ENCODE data around the gene NNT.
A peak's percentile ranks its signal among the peaks of the same experiment; 100 is the strongest.

Gene NNT

DNA sequence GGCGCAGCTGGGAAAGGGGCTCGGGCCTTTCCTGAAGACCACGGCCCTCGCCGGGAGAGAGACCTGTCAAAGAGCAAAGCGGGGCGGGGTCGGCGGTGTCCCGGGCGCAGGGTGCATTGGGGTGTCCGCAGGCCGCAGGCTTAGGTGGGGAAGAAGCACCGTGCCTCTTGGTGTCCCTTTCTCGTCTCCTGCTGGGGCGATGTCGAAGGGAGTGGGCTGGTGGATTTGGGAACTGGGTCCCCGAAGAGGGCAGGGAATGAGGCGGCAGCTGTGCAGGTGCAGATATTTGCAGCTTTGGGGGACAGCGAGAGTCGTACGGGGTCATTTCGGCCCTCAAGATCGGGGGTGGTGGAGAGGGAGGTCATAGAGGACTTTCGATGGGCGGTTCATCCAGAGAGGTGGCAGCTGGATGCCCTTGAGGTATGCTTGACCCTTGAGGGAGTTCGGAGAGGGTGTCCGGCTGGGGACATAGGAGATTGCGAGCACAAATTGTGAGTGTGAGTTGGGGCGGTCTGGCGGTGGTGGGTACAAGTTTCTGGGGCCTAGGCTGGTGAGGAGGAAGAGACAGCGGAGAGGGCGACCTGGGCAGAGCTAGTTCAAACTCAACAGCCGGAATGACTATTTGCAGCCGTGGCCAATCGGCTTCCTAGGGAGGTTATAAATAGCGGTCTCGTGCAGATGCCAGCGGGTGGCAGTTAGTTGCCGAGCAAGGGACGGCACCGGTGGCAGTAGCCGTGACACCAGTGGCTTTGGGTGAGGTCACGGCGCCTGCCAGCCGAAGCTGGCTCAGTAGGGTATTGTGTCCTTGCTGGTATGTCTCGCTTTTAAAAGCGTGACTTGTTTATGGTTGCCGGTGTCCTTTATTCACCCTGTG, 601 bp downstream of the NNT start:
- Histone ChIP-seq H3K4me3 (ENCODE audit: low read depth in 1 of 5, low read length in 5 of 5) (peak overlapping the region; percentile 72 to 100 (median 92)), H3K27ac (ENCODE audit: low read depth, low read length) (peak overlapping the region; percentile 87), H3K4me1 (ENCODE audit: control insufficient read depth in 5 of 5, insufficient read depth in 5 of 5, low read length in 5 of 5) (peaks cover 0 to 42% (median 32%) of the 10 kb centered on the region in 5 donors)

DNA sequence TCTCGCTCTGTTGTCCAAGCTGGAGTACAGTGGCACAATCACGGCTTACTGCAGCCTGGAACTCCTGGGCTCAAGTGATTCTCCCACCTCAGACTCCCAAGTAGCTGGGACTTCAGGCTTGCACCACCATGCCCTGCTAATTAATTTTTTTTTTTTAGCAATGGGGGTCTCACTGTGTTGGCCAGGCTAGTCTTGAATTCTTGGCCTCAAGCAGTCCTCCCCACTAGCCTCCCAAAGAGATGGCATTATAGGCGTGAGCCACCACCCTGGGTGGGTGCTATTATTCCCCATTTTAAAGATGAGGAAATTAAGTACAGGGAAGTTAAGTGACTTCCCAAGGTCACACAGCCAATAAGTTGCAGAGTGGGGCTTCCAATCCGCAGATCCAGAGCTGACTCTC, 1.7 kb downstream of the NNT start:
- Histone ChIP-seq H3K4me3 (ENCODE audit: low read depth in 1 of 5, low read length in 5 of 5) (peak overlapping the region in 1 of 5 donors; percentile 99), H3K27ac (ENCODE audit: low read depth, low read length) (no peak overlapping the region), H3K36me3 (ENCODE audit: control insufficient read depth in 5 of 5, insufficient read depth in 5 of 5, low read length in 5 of 5) (peaks cover 6 to 10% (median 8%) of the 10 kb centered on the region in 5 donors), H3K4me1 (ENCODE audit: control insufficient read depth in 5 of 5, insufficient read depth in 5 of 5, low read length in 5 of 5) (peaks cover 0 to 42% (median 32%) of the 10 kb centered on the region in 5 donors), H3K9me3 (ENCODE audit: control insufficient read depth in 5 of 5, low read length in 5 of 5) (no peaks in the 10 kb centered on the region), H3K27me3 (ENCODE audit: control insufficient read depth in 5 of 5, insufficient read depth in 4 of 5, low read length in 5 of 5) (no peaks in the 10 kb centered on the region), H3K9ac (ENCODE audit: low read length in 5 of 5) (no peak overlapping the region)

More for the DNA sequence above, 601 bp downstream of the NNT start:
- peak overlapping the region; percentile 83 to 97 (median 94) for H3K9ac ChIP-seq (ENCODE audit: low read length in 5 of 5)
- H3K36me3 ChIP-seq (ENCODE audit: control insufficient read depth in 5 of 5, insufficient read depth in 5 of 5, low read length in 5 of 5): peaks cover 0 to 3% (median 0%) of the 10 kb centered on the region in 5 donors
- H3K9me3 ChIP-seq (ENCODE audit: control insufficient read depth in 5 of 5, low read length in 5 of 5): no peaks in the 10 kb centered on the region
- no peaks in the 10 kb centered on the region for H3K27me3 ChIP-seq (ENCODE audit: control insufficient read depth in 5 of 5, insufficient read depth in 4 of 5, low read length in 5 of 5)

DNA sequence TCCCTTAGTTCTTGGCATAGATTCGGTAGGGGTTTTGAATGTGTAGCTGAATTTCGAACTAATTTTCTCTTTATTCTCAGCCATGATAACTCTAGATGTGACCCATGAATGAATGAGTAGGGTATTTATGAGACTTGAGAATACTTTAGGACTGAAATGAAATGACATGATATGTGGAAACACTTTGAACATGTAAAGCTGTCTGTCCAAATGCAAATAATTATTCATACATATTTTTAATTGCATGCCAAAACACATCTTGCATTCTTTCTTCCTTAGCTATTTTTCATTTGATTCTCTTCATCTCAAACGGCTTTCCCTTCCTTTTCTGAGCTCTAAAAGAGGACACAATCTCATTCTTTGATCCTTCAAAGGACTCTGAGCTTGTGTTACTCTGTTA, 3.4 kb downstream of the NNT start:
- H3K4me3 ChIP-seq (ENCODE audit: low read depth in 1 of 5, low read length in 5 of 5): no peak overlapping the region
- H3K27ac ChIP-seq (ENCODE audit: low read depth, low read length): no peak overlapping the region
- H3K27me3 ChIP-seq (ENCODE audit: control insufficient read depth in 5 of 5, insufficient read depth in 4 of 5, low read length in 5 of 5): no peaks in the 10 kb centered on the region
- peaks cover 0 to 41% (median 32%) of the 10 kb centered on the region in 5 donors for H3K4me1 ChIP-seq (ENCODE audit: control insufficient read depth in 5 of 5, insufficient read depth in 5 of 5, low read length in 5 of 5)
- H3K36me3 ChIP-seq (ENCODE audit: control insufficient read depth in 5 of 5, insufficient read depth in 5 of 5, low read length in 5 of 5): peaks cover 13 to 22% (median 20%) of the 10 kb centered on the region in 5 donors
- no peaks in the 10 kb centered on the region for H3K9me3 ChIP-seq (ENCODE audit: control insufficient read depth in 5 of 5, low read length in 5 of 5)
- no peak overlapping the region for H3K9ac ChIP-seq (ENCODE audit: low read length in 5 of 5)

DNA sequence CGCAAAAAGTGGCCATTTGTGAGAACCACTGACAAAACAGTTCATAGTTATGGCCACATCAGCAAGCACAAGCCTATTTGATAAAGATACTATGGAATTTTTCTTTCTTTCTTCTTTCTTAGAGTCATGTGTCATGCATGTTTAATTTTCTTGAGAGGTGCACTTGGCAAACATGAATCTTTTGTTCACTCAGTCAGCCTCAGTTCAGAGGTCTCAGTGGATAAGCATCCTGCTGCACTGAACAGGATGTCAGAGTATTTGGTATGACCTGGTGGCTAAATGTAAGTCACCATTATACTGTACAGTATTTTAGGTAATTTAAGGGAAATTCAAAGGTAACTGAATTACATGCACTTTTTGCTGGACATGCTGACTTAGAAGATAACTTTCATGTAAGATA, 5.4 kb downstream of the NNT start:
- H3K4me1 ChIP-seq (ENCODE audit: control insufficient read depth in 5 of 5, insufficient read depth in 5 of 5, low read length in 5 of 5): peaks cover 0 to 24% (median 15%) of the 10 kb centered on the region in 5 donors
- no peak overlapping the region for H3K4me3 ChIP-seq (ENCODE audit: low read depth in 1 of 5, low read length in 5 of 5)
- H3K9ac ChIP-seq (ENCODE audit: low read length in 5 of 5): no peak overlapping the region
- no peak overlapping the region for H3K27ac ChIP-seq (ENCODE audit: low read depth, low read length)
- H3K9me3 ChIP-seq (ENCODE audit: control insufficient read depth in 5 of 5, low read length in 5 of 5): no peaks in the 10 kb centered on the region
- no peaks in the 10 kb centered on the region for H3K27me3 ChIP-seq (ENCODE audit: control insufficient read depth in 5 of 5, insufficient read depth in 4 of 5, low read length in 5 of 5)
- H3K36me3 ChIP-seq (ENCODE audit: control insufficient read depth in 5 of 5, insufficient read depth in 5 of 5, low read length in 5 of 5): peaks cover 23 to 40% (median 33%) of the 10 kb centered on the region in 5 donors

DNA sequence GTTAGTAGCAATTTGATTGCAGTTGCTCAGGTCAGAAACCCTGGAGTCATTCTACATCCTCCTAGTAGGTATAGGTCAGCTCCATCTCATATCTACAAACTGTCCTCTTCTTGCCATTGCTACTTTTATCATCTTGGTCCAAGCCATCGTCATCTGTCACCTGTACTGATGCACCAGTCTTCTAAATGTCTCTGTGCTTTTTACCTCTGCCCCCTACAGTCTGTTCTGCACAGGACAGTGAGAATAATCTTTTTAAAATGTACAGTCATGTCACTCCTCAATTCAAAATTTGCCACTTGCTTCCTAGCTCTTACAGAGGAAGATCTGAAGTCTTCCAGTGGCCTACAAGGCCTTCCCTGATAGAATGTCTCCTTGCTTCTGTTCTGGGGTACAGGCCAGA, 6.8 kb downstream of the NNT start:
- Histone ChIP-seq H3K36me3 (ENCODE audit: control insufficient read depth in 5 of 5, insufficient read depth in 5 of 5, low read length in 5 of 5) (peaks cover 26 to 52% (median 39%) of the 10 kb centered on the region in 5 donors), H3K27ac (ENCODE audit: low read depth, low read length) (no peak overlapping the region)

DNA sequence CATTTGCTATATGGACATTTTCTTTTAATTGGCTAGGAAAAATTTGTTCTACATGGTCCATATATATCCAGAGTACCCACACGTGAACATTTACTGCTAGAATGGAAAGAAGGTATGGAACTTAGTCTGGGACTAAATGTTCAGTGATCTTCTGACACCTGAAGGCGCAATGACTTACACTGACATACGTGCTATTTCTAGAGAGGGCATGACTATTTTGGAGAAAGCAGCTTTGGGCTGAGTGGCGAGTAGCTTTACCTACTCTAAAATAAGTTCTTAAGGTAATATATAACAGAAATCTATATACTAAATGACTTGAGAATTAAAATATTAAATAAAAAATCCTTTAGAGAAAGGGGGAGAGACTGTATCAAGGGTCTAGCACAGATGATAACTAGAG, 10.4 kb downstream of the NNT start:
- H3K36me3 ChIP-seq (ENCODE audit: control insufficient read depth in 5 of 5, insufficient read depth in 5 of 5, low read length in 5 of 5): peaks cover 26 to 60% (median 54%) of the 10 kb centered on the region in 5 donors
- H3K27ac ChIP-seq (ENCODE audit: low read depth, low read length): no peak overlapping the region
- H3K4me3 ChIP-seq (ENCODE audit: low read depth in 1 of 5, low read length in 5 of 5): no peak overlapping the region
- H3K4me1 ChIP-seq (ENCODE audit: control insufficient read depth in 5 of 5, insufficient read depth in 5 of 5, low read length in 5 of 5): peaks cover 0 to 12% (median 0%) of the 10 kb centered on the region in 5 donors
- H3K27me3 ChIP-seq (ENCODE audit: control insufficient read depth in 5 of 5, insufficient read depth in 4 of 5, low read length in 5 of 5): no peaks in the 10 kb centered on the region
- no peaks in the 10 kb centered on the region for H3K9me3 ChIP-seq (ENCODE audit: control insufficient read depth in 5 of 5, low read length in 5 of 5)
- H3K9ac ChIP-seq (ENCODE audit: low read length in 5 of 5): no peak overlapping the region

More for the DNA sequence above, 6.8 kb downstream of the NNT start:
- H3K27me3 ChIP-seq (ENCODE audit: control insufficient read depth in 5 of 5, insufficient read depth in 4 of 5, low read length in 5 of 5): no peaks in the 10 kb centered on the region
- no peak overlapping the region for H3K4me3 ChIP-seq (ENCODE audit: low read depth in 1 of 5, low read length in 5 of 5)
- H3K4me1 ChIP-seq (ENCODE audit: control insufficient read depth in 5 of 5, insufficient read depth in 5 of 5, low read length in 5 of 5): peaks cover 0 to 10% (median 2%) of the 10 kb centered on the region in 5 donors
- H3K9ac ChIP-seq (ENCODE audit: low read length in 5 of 5): no peak overlapping the region
- no peaks in the 10 kb centered on the region for H3K9me3 ChIP-seq (ENCODE audit: control insufficient read depth in 5 of 5, low read length in 5 of 5)

DNA sequence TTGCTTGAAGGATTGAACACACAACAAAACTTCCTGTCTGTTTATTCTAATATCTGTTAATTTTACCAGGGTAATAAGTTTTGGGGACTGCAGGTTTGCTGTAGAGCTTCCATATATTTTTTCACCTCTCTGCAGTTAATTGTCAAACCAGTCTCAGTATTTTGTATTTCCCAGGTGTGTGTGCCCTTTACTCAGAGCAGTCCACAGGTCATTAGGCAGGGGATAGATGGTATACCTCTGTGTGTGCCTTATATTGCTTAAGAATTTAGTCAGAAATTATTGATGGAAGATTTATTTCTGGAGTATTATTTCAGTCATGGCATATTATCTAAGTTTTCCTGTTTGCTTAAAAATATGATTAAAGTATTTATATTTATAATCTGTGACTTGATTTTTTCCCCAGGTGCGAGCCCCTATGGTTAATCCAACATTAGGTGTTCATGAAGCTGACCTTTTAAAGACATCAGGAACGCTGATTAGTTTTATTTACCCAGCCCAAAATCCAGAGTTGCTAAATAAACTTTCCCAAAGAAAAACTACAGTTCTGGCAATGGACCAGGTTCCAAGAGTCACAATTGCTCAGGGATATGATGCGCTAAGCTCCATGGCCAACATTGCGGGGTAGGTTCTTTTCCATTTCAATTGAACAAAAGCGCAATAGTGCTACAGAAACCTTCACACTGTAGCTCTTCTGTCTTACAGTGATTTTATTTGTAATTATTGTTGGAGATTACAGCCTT, 12.6 kb downstream of the NNT start:
- H3K27me3 ChIP-seq (ENCODE audit: control insufficient read depth in 5 of 5, insufficient read depth in 4 of 5, low read length in 5 of 5): no peaks in the 10 kb centered on the region
- H3K9me3 ChIP-seq (ENCODE audit: control insufficient read depth in 5 of 5, low read length in 5 of 5): no peaks in the 10 kb centered on the region
- no peak overlapping the region for H3K27ac ChIP-seq (ENCODE audit: low read depth, low read length)
- H3K4me3 ChIP-seq (ENCODE audit: low read depth in 1 of 5, low read length in 5 of 5): no peak overlapping the region
- no peak overlapping the region for H3K9ac ChIP-seq (ENCODE audit: low read length in 5 of 5)
- peaks cover 0 to 26% (median 7%) of the 10 kb centered on the region in 5 donors for H3K4me1 ChIP-seq (ENCODE audit: control insufficient read depth in 5 of 5, insufficient read depth in 5 of 5, low read length in 5 of 5)
- peaks cover 13 to 47% (median 36%) of the 10 kb centered on the region in 5 donors for H3K36me3 ChIP-seq (ENCODE audit: control insufficient read depth in 5 of 5, insufficient read depth in 5 of 5, low read length in 5 of 5)

DNA sequence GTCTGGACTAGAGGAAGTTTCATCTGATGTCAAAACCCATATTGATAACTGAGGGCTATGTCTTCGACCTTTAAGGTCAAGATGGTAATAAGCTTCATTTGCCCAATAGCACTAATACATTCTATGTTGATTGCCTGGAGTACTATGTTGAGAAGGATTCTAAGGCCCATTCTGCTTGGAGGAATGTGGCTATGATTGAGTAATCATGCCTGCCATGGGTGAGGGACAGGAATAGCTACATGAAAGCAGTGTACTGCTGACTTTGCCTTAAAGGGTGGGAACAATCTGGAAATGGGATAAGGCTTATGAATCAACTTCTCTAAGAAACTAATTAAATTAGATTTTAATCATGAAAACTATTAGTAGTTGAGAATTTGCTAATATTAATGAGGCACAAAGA, 13.6 kb downstream of the NNT start:
- H3K9ac ChIP-seq (ENCODE audit: low read length in 5 of 5): no peak overlapping the region
- no peaks in the 10 kb centered on the region for H3K9me3 ChIP-seq (ENCODE audit: control insufficient read depth in 5 of 5, low read length in 5 of 5)
- H3K36me3 ChIP-seq (ENCODE audit: control insufficient read depth in 5 of 5, insufficient read depth in 5 of 5, low read length in 5 of 5): peaks cover 13 to 42% (median 32%) of the 10 kb centered on the region in 5 donors
- H3K27me3 ChIP-seq (ENCODE audit: control insufficient read depth in 5 of 5, insufficient read depth in 4 of 5, low read length in 5 of 5): no peaks in the 10 kb centered on the region
- peaks cover 0 to 26% (median 7%) of the 10 kb centered on the region in 5 donors for H3K4me1 ChIP-seq (ENCODE audit: control insufficient read depth in 5 of 5, insufficient read depth in 5 of 5, low read length in 5 of 5)
- H3K4me3 ChIP-seq (ENCODE audit: low read depth in 1 of 5, low read length in 5 of 5): no peak overlapping the region
- H3K27ac ChIP-seq (ENCODE audit: low read depth, low read length): no peak overlapping the region

DNA sequence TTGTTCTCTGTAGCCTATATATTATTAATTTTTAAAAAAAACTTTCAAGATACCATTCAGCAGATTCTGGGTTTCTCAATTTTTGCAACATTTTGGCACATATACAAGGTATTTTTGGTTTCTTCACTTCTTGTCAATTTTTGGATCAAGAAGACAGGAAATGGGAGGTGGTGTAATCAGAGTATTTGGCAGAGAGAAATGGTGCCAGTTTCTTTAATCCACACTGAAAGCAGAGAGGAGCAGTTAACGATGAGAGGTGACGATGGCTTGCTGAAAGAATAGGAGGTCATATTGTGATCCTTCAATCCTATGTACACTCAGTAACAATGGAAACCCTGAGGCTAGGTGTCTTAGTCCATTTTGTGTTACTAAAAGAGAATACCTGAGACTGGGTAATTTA, 16.4 kb downstream of the NNT start:
- Histone ChIP-seq H3K9ac (ENCODE audit: low read length in 5 of 5) (no peak overlapping the region), H3K4me1 (ENCODE audit: control insufficient read depth in 5 of 5, insufficient read depth in 5 of 5, low read length in 5 of 5) (peaks cover 0 to 26% (median 7%) of the 10 kb centered on the region in 5 donors), H3K27ac (ENCODE audit: low read depth, low read length) (peak overlapping the region; percentile 72), H3K27me3 (ENCODE audit: control insufficient read depth in 5 of 5, insufficient read depth in 4 of 5, low read length in 5 of 5) (no peaks in the 10 kb centered on the region), H3K4me3 (ENCODE audit: low read depth in 1 of 5, low read length in 5 of 5) (no peak overlapping the region), H3K9me3 (ENCODE audit: control insufficient read depth in 5 of 5, low read length in 5 of 5) (no peaks in the 10 kb centered on the region), H3K36me3 (ENCODE audit: control insufficient read depth in 5 of 5, insufficient read depth in 5 of 5, low read length in 5 of 5) (peaks cover 0 to 24% (median 9%) of the 10 kb centered on the region in 5 donors)

DNA sequence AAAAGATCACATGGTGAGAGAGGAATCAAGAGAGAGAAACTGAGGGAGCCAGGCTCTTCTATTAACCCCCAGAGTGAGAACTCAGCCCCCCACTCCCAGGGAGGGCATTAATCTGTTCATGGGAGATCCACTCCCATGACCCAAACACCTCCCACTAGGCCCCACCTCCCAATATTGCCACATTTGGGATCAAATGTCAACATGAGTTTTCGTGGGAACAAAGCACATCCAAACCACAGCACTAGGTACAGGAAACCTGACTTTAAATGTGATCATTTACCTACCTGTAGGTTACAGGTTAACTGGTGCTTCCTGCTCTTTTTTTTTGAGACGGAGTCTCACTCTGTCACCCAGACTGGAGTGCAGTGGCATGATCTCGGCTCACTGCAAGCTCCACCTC, 16.9 kb downstream of the NNT start:
- no peaks in the 10 kb centered on the region for H3K9me3 ChIP-seq (ENCODE audit: control insufficient read depth in 5 of 5, low read length in 5 of 5)
- no peak overlapping the region for H3K4me3 ChIP-seq (ENCODE audit: low read depth in 1 of 5, low read length in 5 of 5)
- H3K27me3 ChIP-seq (ENCODE audit: control insufficient read depth in 5 of 5, insufficient read depth in 4 of 5, low read length in 5 of 5): no peaks in the 10 kb centered on the region
- H3K36me3 ChIP-seq (ENCODE audit: control insufficient read depth in 5 of 5, insufficient read depth in 5 of 5, low read length in 5 of 5): peaks cover 0 to 25% (median 12%) of the 10 kb centered on the region in 5 donors
- no peak overlapping the region for H3K9ac ChIP-seq (ENCODE audit: low read length in 5 of 5)
- peaks cover 0 to 26% (median 7%) of the 10 kb centered on the region in 5 donors for H3K4me1 ChIP-seq (ENCODE audit: control insufficient read depth in 5 of 5, insufficient read depth in 5 of 5, low read length in 5 of 5)
- peak overlapping the region; percentile 72 for H3K27ac ChIP-seq (ENCODE audit: low read depth, low read length)

Measured in subcutaneous abdominal adipose tissue (tissue), 5 donors.